HEK293 (cell line): ENCODE measurements around the gene NIT2.

Source experiments
- CTCF ChIP-seq: fragments of 450-650 bp; formaldehyde crosslinking; IDR thresholded peaks from 2 replicates; pipeline ENCODE4 v1.5.1; 2016; ENCODE audit warnings: missing biosample characterization, missing genetic modification characterization
- PBX3 ChIP-seq: sonication (generic); formaldehyde crosslinking; IDR thresholded peaks from 2 replicates; pipeline ENCODE4 v1.8.1; 2022; ENCODE audit warnings: mild to moderate bottlenecking, moderate library complexity, missing genetic modification reagents
- YY1 ChIP-seq: fragments of 450-650 bp; formaldehyde crosslinking; IDR thresholded peaks from 2 replicates; pipeline ENCODE4 v1.5.1; 2018; ENCODE audit warnings: missing biosample characterization, missing genetic modification characterization
- ZFP3 ChIP-seq: fragments of 450-650 bp; formaldehyde crosslinking; IDR thresholded peaks from 2 replicates; pipeline ENCODE4 v1.5.1; 2016; ENCODE audit warnings: low read depth, missing biosample characterization, missing genetic modification characterization
- ZNF488 ChIP-seq: fragments of 450-650 bp; formaldehyde crosslinking; IDR thresholded peaks from 2 replicates; pipeline ENCODE4 v1.5.1; 2016; ENCODE audit warnings: missing biosample characterization, missing genetic modification characterization

- no peak for TF ChIP-seq CTCF
- no peak for TF ChIP-seq ZFP3 (tag by site-specific recombination)
- no peak for TF ChIP-seq YY1
- TF ChIP-seq PBX3: no peak
- no peak for TF ChIP-seq ZNF488
Observed at GRCh38 chr3:100402256-100402655, 67.7 kb downstream of the NIT2 start.
